Mesendoderm (in vitro differentiated cells): Measurements from ENCODE around the gene SRD5A2.
A peak's percentile ranks its signal among the peaks of the same experiment; 100 is the strongest.

ENCODE experiments used
- DNase-seq: peaks from one replicate; pipeline ENCODE4 v3.0.0; 2013
- H2AK5ac ChIP-seq: 2 replicates; pipeline ENCODE4 v1.6.1; 2013; ENCODE audit warnings: low read length, inconsistent platforms
- H2BK120ac ChIP-seq: 2 replicates; pipeline ENCODE4 v1.6.1; 2013; ENCODE audit warnings: low read depth, mild to moderate bottlenecking, low read length, moderate library complexity, mixed read lengths
- H2BK15ac ChIP-seq: replicated peaks from 2 replicates; pipeline ENCODE4 v1.6.1; 2013; ENCODE audit warnings: low read depth, mild to moderate bottlenecking, moderate library complexity
- H2BK5ac ChIP-seq: 2 replicates; pipeline ENCODE4 v1.6.1; 2013; ENCODE audit warnings: low read length, inconsistent platforms
- H3K18ac ChIP-seq: 2 replicates; pipeline ENCODE4 v1.6.1; 2013; ENCODE audit warnings: mild to moderate bottlenecking, low read length, mixed read lengths
- H3K23ac ChIP-seq: one replicate; pipeline ENCODE4 v1.6.1; 2013; ENCODE audit warnings: low read length
- H3K27ac ChIP-seq: 2 replicates; pipeline ENCODE4 v1.5.1; 2013; ENCODE audit warnings: low read depth, mild to moderate bottlenecking, inconsistent platforms, low read length, moderate library complexity
- H3K27me3 ChIP-seq: 2 replicates; pipeline ENCODE4 v1.6.1; 2013; ENCODE audit warnings: low read length, control low read depth, mild to moderate bottlenecking, inconsistent platforms; ENCODE audit not compliant: insufficient read depth, poor library complexity
- H3K36me3 ChIP-seq: 2 replicates; pipeline ENCODE4 v1.6.1; 2013; ENCODE audit warnings: low read length, inconsistent platforms; ENCODE audit not compliant: control insufficient read depth, insufficient read depth
- H3K4ac ChIP-seq: one replicate; pipeline ENCODE4 v1.6.1; 2013; ENCODE audit warnings: low read depth, mild to moderate bottlenecking, low read length, moderate library complexity
- H3K4me1 ChIP-seq: 2 replicates; pipeline ENCODE4 v1.6.1; 2013; ENCODE audit warnings: low read depth, low read length, inconsistent platforms; ENCODE audit not compliant: control insufficient read depth
- H3K4me2 ChIP-seq: 2 replicates; pipeline ENCODE4 v1.6.1; 2013; ENCODE audit warnings: low read length
- H3K4me3 ChIP-seq: 2 replicates; pipeline ENCODE4 v1.5.1; 2013; ENCODE audit warnings: mild to moderate bottlenecking, low read length
- H3K56ac ChIP-seq: one replicate; pipeline ENCODE4 v1.6.1; 2013; ENCODE audit warnings: low read length
- H3K79me1 ChIP-seq: 2 replicates; pipeline ENCODE4 v1.6.1; 2013; ENCODE audit warnings: low read length, inconsistent platforms
- H3K79me2 ChIP-seq: 2 replicates; pipeline ENCODE4 v1.6.1; 2013; ENCODE audit warnings: mild to moderate bottlenecking, low read length; ENCODE audit not compliant: control insufficient read depth, insufficient read depth
- H3K9ac ChIP-seq: 2 replicates; pipeline ENCODE4 v1.6.1; 2013; ENCODE audit warnings: low read length, inconsistent platforms
- H4K5ac ChIP-seq: one replicate; pipeline ENCODE4 v1.6.1; 2013; ENCODE audit warnings: low read length
- H4K8ac ChIP-seq: one replicate; pipeline ENCODE4 v1.6.1; 2013; ENCODE audit warnings: low read depth, mild to moderate bottlenecking, control low read depth, low read length, moderate library complexity
- WGBS: extraction: QIAGEN DNeasy Blood & Tissue Kit; methylation state at CpG from one replicate; pipeline ENCODE4 v1.1.7; 2013; ENCODE audit warnings: low lambda C conversion rate, missing lambda C conversion rate; ENCODE audit not compliant: insufficient coverage; ENCODE audit errors: extremely low coverage; 5-methylcytosine and 5-hydroxymethylcytosine counted together

The SRD5A2 gene

DNA sequence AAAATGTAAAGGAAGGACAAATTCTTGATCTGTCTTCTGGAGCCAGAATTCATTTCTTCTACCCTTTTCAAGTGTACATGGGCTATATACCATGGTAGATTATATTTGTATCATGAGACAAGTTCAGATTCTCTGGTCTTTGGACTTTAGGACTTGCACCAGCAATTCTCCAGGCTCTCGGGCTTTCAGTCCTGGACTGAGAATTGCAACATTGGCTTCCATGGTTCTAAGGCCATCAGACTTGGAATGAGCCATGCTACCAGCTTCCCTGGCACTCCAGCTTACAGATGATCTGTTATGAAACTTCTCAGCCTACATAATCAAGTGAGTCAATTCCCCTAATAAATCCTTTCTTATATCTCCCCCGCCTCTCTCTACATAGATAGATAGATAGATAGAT lies 33.3 kb downstream of the SRD5A2 start:
- no peak for DNase-seq
- Histone ChIP-seq H3K36me3 (no peaks in the 10 kb centered on the region), H3K79me1 (no peaks in the 10 kb centered on the region), H3K9ac (no peak overlapping the region), H3K27ac (no peak overlapping the region), H4K8ac (no peak overlapping the region), H3K27me3 (no peaks in the 10 kb centered on the region), H3K4ac (no peak overlapping the region), H2BK5ac (no peak overlapping the region), H2AK5ac (no peak overlapping the region), H2BK120ac (no peak overlapping the region), H2BK15ac (no peak overlapping the region), H3K4me3 (no peak overlapping the region), H3K79me2 (no peaks in the 10 kb centered on the region), H3K56ac (no peak overlapping the region), H3K23ac (no peak overlapping the region), H3K4me2 (no peak overlapping the region), H3K18ac (no peak overlapping the region), H4K5ac (no peak overlapping the region), H3K4me1 (no peaks in the 10 kb centered on the region)
- no CpG with 5 or more reads among the region's 2 CpGs for WGBS

DNA sequence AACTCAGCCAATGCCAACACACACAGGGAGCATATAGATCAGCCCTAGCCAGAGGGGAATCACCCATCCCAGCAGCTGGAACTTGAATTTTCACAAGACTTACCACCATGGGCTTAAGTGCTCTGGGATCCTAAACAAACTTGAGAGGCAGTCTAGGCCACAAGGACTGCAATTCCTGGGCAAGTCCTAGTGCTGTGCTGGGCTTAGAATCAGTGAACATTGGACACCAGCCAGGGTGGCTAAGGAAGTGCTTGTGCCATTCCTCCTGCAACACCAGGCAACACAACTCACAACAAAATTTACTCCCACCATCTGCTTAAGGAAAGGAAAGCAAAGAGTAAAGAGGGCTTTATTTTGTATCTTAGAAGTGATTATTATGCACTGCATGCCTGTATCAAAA lies 38.9 kb downstream of the SRD5A2 start:
- H3K56ac ChIP-seq = no peak overlapping the region
- H3K4me3 ChIP-seq = no peak overlapping the region
- H3K79me1 ChIP-seq = no peaks in the 10 kb centered on the region
- no peak overlapping the region for H4K8ac ChIP-seq
- H3K23ac ChIP-seq = no peak overlapping the region
- H3K4me1 ChIP-seq = no peaks in the 10 kb centered on the region
- no peak overlapping the region for H4K5ac ChIP-seq
- no peak for DNase-seq
- H3K4me2 ChIP-seq = no peak overlapping the region
- no peaks in the 10 kb centered on the region for H3K27me3 ChIP-seq
- H3K36me3 ChIP-seq = no peaks in the 10 kb centered on the region
- no peak overlapping the region for H3K9ac ChIP-seq
- no peaks in the 10 kb centered on the region for H3K79me2 ChIP-seq
- no peak overlapping the region for H2AK5ac ChIP-seq
- H3K27ac ChIP-seq = no peak overlapping the region
- no peak overlapping the region for H2BK15ac ChIP-seq
- no peak overlapping the region for H3K4ac ChIP-seq
- no peak overlapping the region for H2BK120ac ChIP-seq
- H3K18ac ChIP-seq = no peak overlapping the region
- no peak overlapping the region for H2BK5ac ChIP-seq

DNA sequence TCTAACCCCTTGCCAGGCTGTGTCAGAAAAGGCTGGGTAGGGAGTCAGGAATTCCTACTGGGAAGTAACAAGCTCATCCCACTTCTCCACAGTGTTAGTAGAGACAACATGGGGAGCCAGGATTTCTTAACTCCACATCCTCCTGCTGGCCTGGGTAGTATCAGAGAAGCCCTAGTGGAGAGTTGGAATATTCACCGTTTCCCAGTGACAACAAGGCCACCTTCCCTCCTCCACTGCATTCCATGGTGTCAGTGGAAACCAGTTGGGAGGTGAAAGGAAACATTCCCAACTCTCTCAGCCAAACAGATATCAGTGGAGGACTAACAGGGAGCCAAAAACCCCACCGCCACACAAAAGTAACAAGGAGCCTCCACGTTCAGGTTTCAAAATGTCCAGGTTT lies 41.2 kb downstream of the SRD5A2 start:
- Histone ChIP-seq H3K4me3 (no peak overlapping the region), H2BK15ac (no peak overlapping the region), H3K79me1 (no peaks in the 10 kb centered on the region), H2BK120ac (no peak overlapping the region), H3K79me2 (no peaks in the 10 kb centered on the region), H2AK5ac (no peak overlapping the region), H3K4me2 (no peak overlapping the region), H3K9ac (no peak overlapping the region), H4K8ac (no peak overlapping the region), H4K5ac (no peak overlapping the region), H3K56ac (no peak overlapping the region), H3K18ac (no peak overlapping the region), H3K27me3 (no peaks in the 10 kb centered on the region), H3K4ac (no peak overlapping the region), H3K36me3 (no peaks in the 10 kb centered on the region), H3K27ac (no peak overlapping the region), H2BK5ac (no peak overlapping the region), H3K4me1 (no peaks in the 10 kb centered on the region), H3K23ac (no peak overlapping the region)
- WGBS = no CpG with 5 or more reads among the region's 3 CpGs
- DNase-seq = peak; percentile 87

DNA sequence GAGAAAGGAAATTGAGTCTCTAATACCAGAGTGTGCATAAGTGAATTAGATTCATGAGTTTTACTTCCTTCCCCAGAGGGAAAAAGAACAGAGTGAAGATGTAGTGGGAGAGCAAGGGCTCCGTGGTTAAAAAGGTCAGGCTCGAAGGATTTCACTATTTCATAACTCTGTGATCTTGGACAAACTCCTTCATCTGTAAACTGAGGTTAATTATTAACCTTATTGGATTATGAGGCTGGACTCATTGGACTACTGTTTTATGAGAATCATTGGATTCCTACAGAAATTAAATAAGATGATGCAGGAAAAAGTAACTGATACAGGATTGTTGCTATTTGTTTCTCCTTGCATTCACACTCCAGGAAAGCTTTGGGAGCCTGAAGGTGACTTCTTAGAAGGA lies 45.0 kb downstream of the SRD5A2 start:
- Histone ChIP-seq H3K4me2 (no peak overlapping the region), H3K4me3 (no peak overlapping the region), H3K27ac (no peak overlapping the region), H2AK5ac (no peak overlapping the region), H3K23ac (no peak overlapping the region), H3K18ac (no peak overlapping the region), H3K79me1 (no peaks in the 10 kb centered on the region), H3K27me3 (no peaks in the 10 kb centered on the region), H3K4me1 (no peaks in the 10 kb centered on the region), H3K36me3 (no peaks in the 10 kb centered on the region), H3K56ac (no peak overlapping the region), H2BK5ac (no peak overlapping the region), H4K5ac (no peak overlapping the region), H3K79me2 (no peaks in the 10 kb centered on the region), H2BK15ac (no peak overlapping the region), H2BK120ac (no peak overlapping the region), H4K8ac (no peak overlapping the region), H3K9ac (no peak overlapping the region), H3K4ac (no peak overlapping the region)
- DNase-seq = no peak
- no CpG with 5 or more reads among the region's 2 CpGs for WGBS

DNA sequence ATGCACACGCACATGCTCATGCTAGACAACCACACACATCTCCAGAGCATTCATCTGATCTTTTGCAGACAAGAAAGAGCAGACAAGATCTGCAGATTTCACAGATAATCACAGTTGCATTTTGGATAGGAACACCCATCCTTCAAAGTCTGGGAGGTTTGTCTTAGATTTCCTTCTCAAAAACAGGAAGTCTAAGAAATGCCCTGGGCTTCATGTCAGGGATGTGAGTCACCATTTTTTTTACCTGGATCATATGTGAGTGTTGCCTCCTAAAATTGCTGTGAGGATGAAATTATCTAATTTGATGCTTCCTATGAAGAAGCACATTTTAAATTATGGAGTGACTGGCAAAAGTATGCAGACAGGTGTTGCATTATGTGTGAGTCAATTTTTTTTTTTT lies 46.1 kb downstream of the SRD5A2 start:
- H3K36me3 ChIP-seq = no peaks in the 10 kb centered on the region
- H3K27me3 ChIP-seq = no peaks in the 10 kb centered on the region
- no peak overlapping the region for H3K56ac ChIP-seq
- no peak overlapping the region for H3K27ac ChIP-seq
- H3K4me1 ChIP-seq = no peaks in the 10 kb centered on the region
- no peak overlapping the region for H2BK120ac ChIP-seq
- H3K23ac ChIP-seq = no peak overlapping the region
- H2BK15ac ChIP-seq = no peak overlapping the region
- no peak overlapping the region for H2AK5ac ChIP-seq
- no peak overlapping the region for H3K4ac ChIP-seq
- no peak overlapping the region for H4K8ac ChIP-seq
- no peak overlapping the region for H3K18ac ChIP-seq
- WGBS = no CpG with 5 or more reads among the region's 1 CpG
- no peaks in the 10 kb centered on the region for H3K79me2 ChIP-seq
- no peak for DNase-seq
- no peak overlapping the region for H3K4me3 ChIP-seq
- no peak overlapping the region for H3K9ac ChIP-seq
- no peak overlapping the region for H2BK5ac ChIP-seq
- no peak overlapping the region for H3K4me2 ChIP-seq
- H4K5ac ChIP-seq = no peak overlapping the region
- no peaks in the 10 kb centered on the region for H3K79me1 ChIP-seq

DNA sequence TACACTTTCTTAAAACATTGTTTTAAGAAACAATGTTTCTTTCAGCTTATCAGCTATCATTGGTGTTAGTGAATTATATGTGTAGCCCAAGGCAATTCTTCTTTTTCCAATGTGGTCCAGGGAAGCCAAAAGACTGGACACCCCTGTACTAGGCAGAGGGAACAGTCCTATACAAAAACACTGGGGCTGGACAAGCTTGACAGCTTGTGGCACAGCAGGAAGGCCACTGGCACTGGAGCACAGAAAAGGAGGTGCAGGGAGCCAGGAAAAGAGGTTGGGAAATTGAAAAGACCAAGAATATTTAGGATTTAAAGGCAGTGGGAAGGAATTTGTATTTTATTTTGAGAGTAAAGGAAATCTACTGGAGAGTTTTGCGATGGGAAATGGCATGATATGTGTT lies 47.7 kb downstream of the SRD5A2 start:
- H4K5ac ChIP-seq = no peak overlapping the region
- no peak overlapping the region for H3K4ac ChIP-seq
- no peak overlapping the region for H2AK5ac ChIP-seq
- H3K79me2 ChIP-seq = no peaks in the 10 kb centered on the region
- H3K4me2 ChIP-seq = no peak overlapping the region
- no peaks in the 10 kb centered on the region for H3K36me3 ChIP-seq
- no peaks in the 10 kb centered on the region for H3K79me1 ChIP-seq
- H2BK15ac ChIP-seq = no peak overlapping the region
- H3K23ac ChIP-seq = no peak overlapping the region
- 100% methylated on average over 1 of the region's 1 CpG for WGBS
- no peak overlapping the region for H4K8ac ChIP-seq
- no peaks in the 10 kb centered on the region for H3K4me1 ChIP-seq
- H3K27ac ChIP-seq = no peak overlapping the region
- H2BK120ac ChIP-seq = no peak overlapping the region
- no peak overlapping the region for H3K56ac ChIP-seq
- no peak for DNase-seq
- H3K18ac ChIP-seq = no peak overlapping the region
- no peaks in the 10 kb centered on the region for H3K27me3 ChIP-seq
- H3K4me3 ChIP-seq = no peak overlapping the region
- no peak overlapping the region for H3K9ac ChIP-seq
- no peak overlapping the region for H2BK5ac ChIP-seq
